Measurements from ENCODE around the gene OR9Q1.
"Not testable (repeated sequence)": the region's sequence is repeated elsewhere in the genome, so short reads cannot be mapped to it uniquely, and the experiment has no call there.

OR9Q1 gene

DNA sequence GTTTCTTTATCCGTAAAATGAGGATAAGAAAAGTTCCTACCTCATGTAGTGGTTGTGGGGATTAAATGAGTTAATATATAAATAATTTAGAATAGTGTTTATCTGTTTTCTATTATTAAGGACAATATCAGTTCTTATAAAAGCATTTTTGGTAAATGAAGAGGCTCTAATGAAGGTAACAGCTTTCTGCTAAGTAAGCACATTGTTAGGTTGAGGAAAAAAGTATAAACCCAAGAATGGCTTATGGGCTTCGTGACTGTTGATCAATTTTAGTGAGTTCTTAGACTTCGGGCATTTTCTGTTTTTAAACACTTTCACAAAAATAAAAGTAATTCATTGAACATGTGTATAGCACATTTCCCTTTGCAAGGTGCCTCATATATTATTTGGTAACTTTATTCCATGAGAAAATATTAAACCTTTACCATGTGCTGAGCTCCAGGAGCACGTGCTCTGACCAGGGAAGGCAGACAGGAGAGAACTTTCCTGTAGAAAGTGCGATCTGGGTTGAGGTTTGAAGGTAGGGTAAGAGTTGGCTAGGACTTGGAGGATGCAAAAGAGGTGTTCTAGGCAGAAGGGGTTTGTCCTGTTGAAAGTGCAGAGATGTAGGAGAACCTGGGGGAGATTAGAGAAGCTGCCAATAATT, 153.9 kb downstream of the OR9Q1 start:
- no peaks in the 10 kb centered on the region for H3K4me1 Mint-ChIP-seq
- H3K27me3 Mint-ChIP-seq, result peaks cover 39% of the 10 kb centered on the region
- H3K4me3 Mint-ChIP-seq, result no peak overlapping the region
- H3K36me3 Mint-ChIP-seq (ENCODE audit: insufficient read depth), result peaks cover 1% of the 10 kb centered on the region
- no peak overlapping the region for H3K27ac Mint-ChIP-seq (ENCODE audit: low read depth)
- DNase-seq (ENCODE audit: low spot score in 2 of 2) (no peak), ATAC-seq (replicated peaks; ENCODE audit: extremely low read depth, poor library complexity, severe bottlenecking) (no peak)
- H3K9me3 Mint-ChIP-seq, result no peaks in the 10 kb centered on the region

DNA sequence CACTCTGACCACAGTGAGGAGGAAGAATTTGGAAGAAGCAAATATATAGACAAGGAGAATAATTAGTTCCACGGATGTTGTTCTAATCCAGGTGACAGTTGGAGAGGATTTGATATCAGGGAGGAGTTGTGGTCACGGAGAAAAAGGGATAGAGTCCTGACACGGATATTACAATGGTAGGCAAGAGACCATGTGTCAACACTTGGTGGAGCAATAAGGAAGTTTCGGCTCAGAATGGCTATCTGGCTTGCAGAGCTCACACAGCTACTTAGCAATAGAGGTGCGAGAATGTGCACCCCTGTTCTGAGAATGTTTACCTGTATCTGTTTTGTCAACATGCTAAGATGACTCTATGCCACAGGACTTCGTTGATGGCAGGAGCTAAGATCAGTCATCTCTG, 154.8 kb downstream of the OR9Q1 start:
- H3K36me3 Mint-ChIP-seq (ENCODE audit: insufficient read depth), result peaks cover 1% of the 10 kb centered on the region
- DNase-seq (ENCODE audit: low spot score in 2 of 2) (no peak), ATAC-seq (replicated peaks; ENCODE audit: extremely low read depth, poor library complexity, severe bottlenecking) (no peak)
- H3K27me3 Mint-ChIP-seq, result peaks cover 39% of the 10 kb centered on the region
- H3K4me3 Mint-ChIP-seq, result no peak overlapping the region
- no peaks in the 10 kb centered on the region for H3K9me3 Mint-ChIP-seq
- H3K27ac Mint-ChIP-seq (ENCODE audit: low read depth), result no peak overlapping the region
- H3K4me1 Mint-ChIP-seq, result no peaks in the 10 kb centered on the region

DNA sequence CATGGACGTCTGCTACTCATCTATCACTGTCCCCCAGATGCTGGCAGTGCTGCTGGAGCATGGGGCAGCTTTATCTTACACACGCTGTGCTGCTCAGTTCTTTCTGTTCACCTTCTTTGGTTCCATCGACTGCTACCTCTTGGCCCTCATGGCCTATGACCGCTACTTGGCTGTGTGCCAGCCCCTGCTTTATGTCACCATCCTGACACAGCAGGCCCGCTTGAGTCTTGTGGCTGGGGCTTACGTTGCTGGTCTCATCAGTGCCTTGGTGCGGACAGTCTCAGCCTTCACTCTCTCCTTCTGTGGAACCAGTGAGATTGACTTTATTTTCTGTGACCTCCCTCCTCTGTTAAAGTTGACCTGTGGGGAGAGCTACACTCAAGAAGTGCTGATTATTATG, 156.0 kb downstream of the OR9Q1 start:
- H3K4me1 Mint-ChIP-seq, result no peaks in the 10 kb centered on the region
- ATAC-seq (replicated peaks; ENCODE audit: extremely low read depth, poor library complexity, severe bottlenecking) (no peak), DNase-seq (ENCODE audit: low spot score in 2 of 2) (no peak)
- H3K36me3 Mint-ChIP-seq (ENCODE audit: insufficient read depth), result peaks cover 1% of the 10 kb centered on the region
- no peak overlapping the region for H3K27ac Mint-ChIP-seq (ENCODE audit: low read depth)
- H3K9me3 Mint-ChIP-seq, result no peaks in the 10 kb centered on the region
- H3K27me3 Mint-ChIP-seq, result peaks cover 39% of the 10 kb centered on the region
- no peak overlapping the region for H3K4me3 Mint-ChIP-seq

DNA sequence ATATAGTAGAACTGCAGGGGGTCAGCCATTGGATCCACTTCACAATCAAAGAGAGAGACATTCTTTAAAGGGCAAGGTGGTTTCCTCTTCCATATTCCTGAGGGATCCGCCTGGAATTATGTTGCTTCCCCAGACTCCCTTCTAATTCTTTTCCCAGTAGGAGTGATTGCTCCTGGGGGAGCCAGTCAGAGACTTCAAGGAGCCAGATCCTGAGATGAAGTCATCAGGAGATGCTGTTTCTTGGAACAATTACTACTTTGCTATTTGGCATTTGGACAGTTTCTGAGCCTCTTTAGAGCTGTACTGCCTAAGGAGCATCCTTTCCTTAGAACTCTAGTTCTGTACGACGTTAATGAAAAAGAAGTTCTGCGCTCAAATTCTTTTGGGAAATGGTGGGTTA, 163.3 kb downstream of the OR9Q1 start:
- H3K27me3 Mint-ChIP-seq, result peaks cover 13% of the 10 kb centered on the region

DNA sequence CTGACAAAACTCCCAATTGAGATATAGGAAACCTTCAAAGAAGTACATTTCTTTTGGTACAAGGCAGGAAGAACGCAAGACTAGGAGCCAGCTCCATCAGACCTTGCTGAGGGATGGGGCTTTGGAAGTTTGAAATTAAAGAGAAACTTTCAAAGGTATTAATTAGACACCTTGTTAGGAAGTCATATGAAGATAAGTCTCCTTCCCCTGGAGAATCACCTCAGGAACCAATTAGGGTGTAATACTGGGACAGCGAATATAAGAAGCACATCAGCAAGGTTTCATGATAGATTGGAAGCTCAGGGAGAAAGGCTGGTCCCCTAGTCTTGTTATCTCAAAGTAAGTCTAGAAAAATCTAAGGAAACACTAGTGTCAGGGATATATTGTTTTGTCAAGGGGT, 165.1 kb downstream of the OR9Q1 start, which contains the start of gene OR9Q2:
OR9Q2 (plus strand) TSS at position 301 of the 400 bp plus-strand sequence. CDS start 1,421 bp downstream, outside the sequence.
- no peaks in the 10 kb centered on the region for H3K36me3 Mint-ChIP-seq (ENCODE audit: insufficient read depth)
- H3K27ac Mint-ChIP-seq (ENCODE audit: low read depth), result no peak within 1 kb of the TSS
- H3K9me3 Mint-ChIP-seq, result no peaks in the 10 kb centered on the region
- H3K4me3 Mint-ChIP-seq, result no peak within 1 kb of the TSS
- H3K4me1 Mint-ChIP-seq, result no peaks in the 10 kb centered on the region
- ATAC-seq (replicated peaks; ENCODE audit: extremely low read depth, poor library complexity, severe bottlenecking) (no peak), DNase-seq (ENCODE audit: low spot score in 2 of 2) (no peak)
- peaks cover 13% of the 10 kb centered on the region for H3K27me3 Mint-ChIP-seq

More for the DNA sequence above, 163.3 kb downstream of the OR9Q1 start:
- Mint-ChIP-seq H3K9me3 (no peaks in the 10 kb centered on the region), H3K4me3 (no peak overlapping the region), H3K36me3 (ENCODE audit: insufficient read depth) (no peaks in the 10 kb centered on the region), H3K4me1 (no peaks in the 10 kb centered on the region), H3K27ac (ENCODE audit: low read depth) (no peak overlapping the region)
- DNase-seq (ENCODE audit: low spot score in 2 of 2) (no peak), ATAC-seq (replicated peaks; ENCODE audit: extremely low read depth, poor library complexity, severe bottlenecking) (no peak)

DNA sequence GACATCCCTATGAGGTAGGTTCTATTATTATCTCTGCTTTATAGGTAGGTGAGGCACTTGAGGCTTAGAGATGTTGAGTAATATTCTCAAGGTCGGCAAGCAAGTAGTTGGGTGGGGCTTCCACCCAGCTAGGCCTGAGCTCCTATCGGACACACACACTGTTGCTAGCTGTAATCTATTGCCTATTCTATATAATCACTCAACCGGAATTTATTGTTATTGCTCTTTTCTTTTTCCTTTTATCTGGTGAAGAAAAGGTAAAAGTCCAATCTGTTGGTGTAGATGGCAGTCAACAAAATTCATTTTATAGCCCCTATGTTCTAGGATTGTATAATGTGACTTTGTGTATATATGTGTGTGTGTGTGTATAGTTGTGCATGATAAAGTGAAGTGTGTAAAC, 168.5 kb downstream of the OR9Q1 start:
- no peaks in the 10 kb centered on the region for H3K9me3 Mint-ChIP-seq
- H3K27ac Mint-ChIP-seq (ENCODE audit: low read depth), result no peak overlapping the region
- DNase-seq (ENCODE audit: low spot score in 2 of 2) (no peak), ATAC-seq (replicated peaks; ENCODE audit: extremely low read depth, poor library complexity, severe bottlenecking) (no peak)
- H3K36me3 Mint-ChIP-seq (ENCODE audit: insufficient read depth), result no peaks in the 10 kb centered on the region
- H3K4me3 Mint-ChIP-seq, result no peak overlapping the region
- H3K4me1 Mint-ChIP-seq, result no peaks in the 10 kb centered on the region
- H3K27me3 Mint-ChIP-seq, result peaks cover 13% of the 10 kb centered on the region

DNA sequence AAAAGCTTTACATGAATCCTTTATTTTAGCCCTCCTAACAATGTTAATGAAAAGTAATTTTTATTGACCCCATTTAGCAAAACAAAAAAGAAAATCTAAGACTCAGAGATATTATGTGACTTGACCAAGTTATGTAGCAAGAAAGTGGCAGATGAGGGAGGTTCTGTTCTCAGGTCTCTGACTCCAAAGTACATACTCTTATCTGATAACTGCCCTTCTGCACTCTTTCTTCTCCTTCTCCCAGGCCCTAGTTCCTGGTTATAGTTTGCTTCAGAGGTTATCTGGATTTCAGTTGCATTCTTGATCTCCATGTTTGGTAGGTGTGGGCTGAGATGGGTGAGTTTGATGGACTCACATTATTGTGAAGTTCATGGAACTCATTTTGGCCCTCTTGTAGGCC, 169.7 kb downstream of the OR9Q1 start:
- H3K36me3 Mint-ChIP-seq (ENCODE audit: insufficient read depth), result no peaks in the 10 kb centered on the region
- peaks cover 13% of the 10 kb centered on the region for H3K27me3 Mint-ChIP-seq
- H3K4me3 Mint-ChIP-seq, result no peak overlapping the region
- no peaks in the 10 kb centered on the region for H3K9me3 Mint-ChIP-seq
- H3K27ac Mint-ChIP-seq (ENCODE audit: low read depth), result no peak overlapping the region
- ATAC-seq (replicated peaks; ENCODE audit: extremely low read depth, poor library complexity, severe bottlenecking) (no peak), DNase-seq (ENCODE audit: low spot score in 2 of 2) (no peak)
- H3K4me1 Mint-ChIP-seq, result no peaks in the 10 kb centered on the region

DNA sequence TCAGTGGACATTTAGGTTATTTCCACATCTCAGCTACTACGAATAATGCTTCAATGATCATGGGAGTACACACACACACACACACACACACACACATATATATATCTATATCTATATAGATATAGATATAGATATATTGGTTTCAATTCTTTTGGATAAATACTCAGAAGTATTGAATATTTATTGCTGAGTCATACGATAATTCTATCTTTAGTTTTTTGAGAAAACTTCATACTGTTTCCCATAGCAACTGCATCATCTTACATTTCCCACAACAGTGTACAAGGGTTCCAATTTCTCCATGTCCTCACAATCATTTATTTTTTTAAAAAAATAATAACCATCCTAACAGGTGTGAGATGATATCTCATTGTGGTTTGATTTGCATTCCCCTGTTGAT, 172.3 kb downstream of the OR9Q1 start:
- no peak overlapping the region for H3K4me3 Mint-ChIP-seq
- no peak overlapping the region for H3K27ac Mint-ChIP-seq (ENCODE audit: low read depth)
- H3K4me1 Mint-ChIP-seq, result no peaks in the 10 kb centered on the region
- DNase-seq (ENCODE audit: low spot score in 2 of 2) (no peak), ATAC-seq (replicated peaks; ENCODE audit: extremely low read depth, poor library complexity, severe bottlenecking) (no peak)
- no peaks in the 10 kb centered on the region for H3K36me3 Mint-ChIP-seq (ENCODE audit: insufficient read depth)
- no peaks in the 10 kb centered on the region for H3K9me3 Mint-ChIP-seq
- H3K27me3 Mint-ChIP-seq, result peaks cover 6% of the 10 kb centered on the region

DNA sequence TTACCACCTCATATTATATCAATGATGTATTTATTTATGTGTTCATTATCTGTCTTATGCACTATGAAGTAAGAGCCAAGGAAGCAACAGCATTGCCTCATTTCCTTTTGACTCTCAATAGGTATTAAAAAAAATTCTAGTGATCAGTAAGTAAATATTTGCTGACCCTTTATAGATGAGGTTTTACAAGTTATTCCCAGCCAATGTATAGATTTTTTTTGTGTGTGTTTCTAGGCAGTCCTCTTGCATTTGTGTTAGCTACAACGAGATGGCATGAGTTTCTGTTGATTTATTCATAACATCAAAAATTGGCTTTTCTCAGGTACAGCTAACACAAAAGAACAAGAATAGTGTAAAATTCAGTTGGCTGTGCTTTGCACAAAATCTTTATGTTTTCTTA, 175.6 kb downstream of the OR9Q1 start:
- Mint-ChIP-seq H3K27ac (ENCODE audit: low read depth) (no peak overlapping the region), H3K27me3 (peaks cover 26% of the 10 kb centered on the region), H3K4me3 (no peak overlapping the region), H3K36me3 (ENCODE audit: insufficient read depth) (no peaks in the 10 kb centered on the region), H3K4me1 (no peaks in the 10 kb centered on the region), H3K9me3 (peaks cover 7% of the 10 kb centered on the region)
- DNase-seq (ENCODE audit: low spot score in 2 of 2), result no peak
- ATAC-seq (replicated peaks; ENCODE audit: extremely low read depth, poor library complexity, severe bottlenecking), result no peak

DNA sequence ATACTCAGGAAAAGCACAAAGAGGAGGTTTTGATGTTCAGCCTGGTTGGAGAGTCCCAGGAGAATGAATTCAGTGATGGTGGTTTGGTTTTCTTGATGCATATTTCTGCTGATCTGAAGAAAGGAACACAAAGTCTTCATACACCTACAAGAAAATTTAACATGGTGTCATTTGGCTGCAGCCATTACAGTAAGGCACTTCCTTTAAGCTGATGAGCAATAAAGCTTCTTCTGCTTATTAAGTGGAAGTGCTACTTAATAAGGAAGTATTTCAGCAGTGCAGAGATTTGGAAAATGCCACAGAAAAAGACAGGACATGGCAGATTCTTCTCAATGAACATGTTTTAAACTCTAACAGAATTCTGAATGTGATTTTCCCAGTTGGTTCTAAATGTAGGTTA, 180.4 kb downstream of the OR9Q1 start, which contains the start of gene OR1S2:
OR1S2 (minus strand) TSS at position 101 of the 400 bp plus-strand sequence; CDS start at position 101, 0 bp downstream.
- DNase-seq (ENCODE audit: low spot score in 2 of 2) (no peak), ATAC-seq (replicated peaks; ENCODE audit: extremely low read depth, poor library complexity, severe bottlenecking) (no peak)
- H3K4me1 Mint-ChIP-seq, result no peaks in the 10 kb centered on the region
- H3K27me3 Mint-ChIP-seq, result peaks cover 37% of the 10 kb centered on the region
- H3K4me3 Mint-ChIP-seq, result no peak within 1 kb of the TSS
- no peaks in the 10 kb centered on the region for H3K36me3 Mint-ChIP-seq (ENCODE audit: insufficient read depth)
- H3K9me3 Mint-ChIP-seq, result peaks cover 7% of the 10 kb centered on the region
- H3K27ac Mint-ChIP-seq (ENCODE audit: low read depth), result no peak within 1 kb of the TSS

DNA sequence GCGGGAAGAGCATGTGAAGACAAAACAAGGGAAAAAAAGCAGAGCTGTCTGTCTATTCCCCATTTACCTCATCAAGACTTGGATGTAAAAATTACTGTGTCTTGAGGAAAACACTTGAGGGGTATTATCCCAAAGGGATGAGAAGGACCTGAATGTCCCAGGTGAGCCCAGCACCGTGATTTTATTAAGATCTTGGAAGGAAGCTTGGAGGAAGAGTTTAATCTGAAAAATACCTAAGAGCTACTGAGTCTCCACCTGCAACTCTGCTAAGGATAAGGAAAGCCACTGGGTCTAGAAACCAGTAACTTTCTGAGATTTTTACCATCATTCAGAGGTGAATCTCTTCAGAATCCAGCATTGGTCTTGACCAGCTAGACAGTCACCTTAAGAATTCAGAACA, 188.7 kb downstream of the OR9Q1 start, which contains the start of gene OR1S1:
OR1S1 (plus strand) TSS at position 301 of the 400 bp plus-strand sequence.
- H3K4me1 Mint-ChIP-seq; H3K36me3 Mint-ChIP-seq (ENCODE audit: insufficient read depth); H3K4me3 Mint-ChIP-seq; H3K27ac Mint-ChIP-seq (ENCODE audit: low read depth); ATAC-seq (replicated peaks; ENCODE audit: extremely low read depth, poor library complexity, severe bottlenecking); DNase-seq (ENCODE audit: low spot score in 2 of 2); H3K9me3 Mint-ChIP-seq: not testable (repeated sequence)
- H3K27me3 Mint-ChIP-seq, result peaks cover 37% of the 10 kb centered on the region

DNA sequence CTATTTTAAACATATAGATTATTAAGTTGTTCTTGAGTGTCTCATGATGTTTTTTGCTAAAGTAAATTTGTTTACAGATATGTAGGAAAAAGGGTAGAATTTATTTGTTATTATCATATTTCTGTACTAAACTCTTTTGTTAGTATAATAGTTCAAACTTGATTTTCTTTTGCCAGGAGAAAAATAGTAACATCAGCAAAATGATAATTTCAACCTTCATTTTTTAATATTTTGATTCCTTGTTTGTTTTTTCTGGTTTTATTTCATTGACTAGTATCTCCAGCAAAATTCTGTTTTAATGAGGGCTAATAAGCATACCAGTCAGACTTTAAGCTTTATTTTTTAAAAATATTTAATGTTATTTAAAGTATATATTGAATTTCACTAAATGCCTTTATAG, 192.8 kb downstream of the OR9Q1 start:
- ATAC-seq (replicated peaks; ENCODE audit: extremely low read depth, poor library complexity, severe bottlenecking), result no peak
- Mint-ChIP-seq H3K4me1 (no peaks in the 10 kb centered on the region), H3K27ac (ENCODE audit: low read depth) (no peak overlapping the region), H3K4me3 (no peak overlapping the region), H3K27me3 (peaks cover 27% of the 10 kb centered on the region), H3K36me3 (ENCODE audit: insufficient read depth) (no peaks in the 10 kb centered on the region), H3K9me3 (peaks cover 10% of the 10 kb centered on the region)
- no peak for DNase-seq (ENCODE audit: low spot score in 2 of 2)

DNA sequence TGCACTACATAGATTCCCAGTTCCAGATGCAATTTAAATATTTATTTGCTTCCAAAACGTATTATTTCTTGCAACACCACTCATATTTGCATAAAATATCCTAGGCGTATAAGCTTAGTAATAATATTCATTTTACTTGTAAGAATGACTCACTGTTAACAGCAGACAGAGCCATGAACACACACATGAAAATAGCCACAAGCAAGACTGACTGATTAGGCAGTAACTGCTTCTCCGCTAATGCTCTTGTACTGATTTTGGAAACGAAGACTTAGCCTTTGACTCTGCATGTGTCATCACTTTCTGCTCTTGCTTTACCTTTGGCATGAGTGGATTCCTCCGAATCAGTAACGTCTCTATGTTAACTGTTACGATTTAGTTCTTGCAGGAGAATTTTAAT, 199.0 kb downstream of the OR9Q1 start:
- ATAC-seq (replicated peaks; ENCODE audit: extremely low read depth, poor library complexity, severe bottlenecking) (no peak), DNase-seq (ENCODE audit: low spot score in 2 of 2) (no peak)
- Mint-ChIP-seq H3K4me3 (no peak overlapping the region), H3K36me3 (ENCODE audit: insufficient read depth) (no peaks in the 10 kb centered on the region), H3K27ac (ENCODE audit: low read depth) (no peak overlapping the region), H3K4me1 (no peaks in the 10 kb centered on the region), H3K9me3 (peaks cover under 1% of the 10 kb centered on the region), H3K27me3 (peaks cover 30% of the 10 kb centered on the region)

All from central memory CD8-positive, alpha-beta T cell (primary cell).